Adipose tissue (tissue), 3 donors: ENCODE results near the gene CDH4. TPM values are rescaled to one million over a fixed set of nuclear protein-coding genes. Genes with fewer than 3 reads are reported as not detected.

Experiments used
- H3K27ac ChIP-seq: one replicate; pipeline ENCODE4 v1.5.1; 2013; ENCODE audit warnings: low read depth, low read length
- WGBS, 3 donors: extraction: QIAGEN DNeasy Blood & Tissue Kit; methylation state at CpG; one replicate each; pipeline ENCODE4 v1.1.7; 2013; 5-methylcytosine and 5-hydroxymethylcytosine counted together
- polyA plus RNA-seq, 3 donors: library from polyadenylated mRNA; stranded (reverse); fragments of 200-250 nt; gene quantifications; one replicate each; pipeline ENCODE4 v1.2.3, GENCODE V29; 2013
- donor health status: healthy with polysubstance abuse.
- donor health status: Bipolar disorder and iron deficiency.
- donor health status: healthy.

The CDH4 gene
- polyA plus RNA-seq, 3 donors, result 0.04 to 0.11 (median 0.05) TPM

DNA sequence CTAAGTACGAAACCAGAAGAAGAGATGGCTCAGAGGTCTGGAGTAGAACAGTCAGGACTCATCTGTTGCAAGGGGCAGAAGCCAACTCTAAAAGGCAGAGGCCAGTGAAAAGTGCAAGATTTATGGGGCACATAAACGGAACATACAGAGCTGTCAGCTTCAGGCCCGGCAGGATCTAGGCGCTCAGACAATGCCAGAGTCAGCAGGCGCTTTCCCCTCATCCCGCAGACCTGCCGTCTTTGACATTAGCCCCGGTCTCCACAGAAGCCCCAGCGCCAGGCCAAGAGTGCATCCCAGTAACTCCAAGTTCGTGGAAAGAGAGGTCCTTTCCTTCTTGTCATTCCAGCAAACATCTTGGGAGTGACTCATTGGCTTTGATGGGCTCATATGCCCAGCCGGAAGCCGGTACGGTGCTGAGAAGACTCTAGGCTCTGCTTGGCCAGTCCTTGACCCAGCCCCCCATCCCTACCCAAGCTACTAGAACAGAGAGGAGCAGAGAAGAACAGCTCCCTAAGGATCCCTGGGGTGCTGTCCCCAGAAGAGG, 552.8 kb downstream of the CDH4 start:
- H3K27ac ChIP-seq, result no peak overlapping the region
- 75 to 86% (median 84%) methylated on average over 13 of the region's 13 CpGs for WGBS, 3 donors

DNA sequence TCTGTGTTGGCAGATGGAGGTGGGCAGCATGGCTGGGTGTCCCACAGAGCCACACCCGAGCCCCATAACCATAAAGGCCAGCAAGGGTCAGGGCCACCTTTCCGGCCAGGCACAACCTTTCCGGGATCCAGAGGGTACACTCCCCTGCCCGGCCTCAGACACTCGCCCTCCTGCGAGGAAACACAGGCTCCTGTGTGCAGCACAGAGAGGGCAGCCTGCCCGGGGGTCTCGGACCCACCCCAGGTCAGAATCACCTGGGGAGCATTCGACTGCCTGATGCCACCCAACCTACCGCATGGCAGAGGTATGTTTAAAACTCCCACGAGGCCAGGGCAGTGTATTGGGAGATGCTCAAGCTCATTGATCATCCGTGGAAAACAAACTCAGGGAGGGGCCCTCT, 553.3 kb downstream of the CDH4 start:
- WGBS, 3 donors, result 85 to 92% (median 90%) methylated on average over 12 of the region's 12 CpGs
- no peak overlapping the region for H3K27ac ChIP-seq

- WGBS, 3 donors, result 86 to 89% (median 86%) methylated on average over 8 of the region's 8 CpGs
- H3K27ac ChIP-seq, result no peak overlapping the region
These were observed 553.7 kb downstream of the CDH4 start for GRCh38 chr20:61805781-61806180.

DNA sequence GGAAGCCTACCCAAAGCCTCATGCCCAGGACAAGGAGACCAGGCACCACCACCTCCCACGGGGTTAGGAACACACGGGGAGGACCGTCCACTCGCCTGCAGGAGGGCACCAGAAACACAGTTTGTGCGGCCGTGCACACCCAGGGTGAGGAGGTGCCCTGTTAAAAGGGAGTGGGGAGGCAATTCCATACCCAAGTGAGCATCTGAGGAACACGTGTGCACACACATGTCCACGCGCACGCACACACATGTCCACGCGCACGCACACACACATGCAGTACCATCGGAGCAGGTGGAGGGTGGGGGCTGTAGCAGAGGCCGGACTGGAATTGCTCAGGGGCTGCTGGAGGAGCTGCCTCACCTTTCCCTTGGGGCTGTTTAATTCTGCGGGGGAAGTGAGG, 554.3 kb downstream of the CDH4 start:
- H3K27ac ChIP-seq, result no peak overlapping the region
- 87 to 93% (median 88%) methylated on average over 16 of the region's 16 CpGs for WGBS, 3 donors

- 81 to 88% (median 84%) methylated on average over 7 of the region's 7 CpGs for WGBS, 3 donors
- H3K27ac ChIP-seq, result no peak overlapping the region
These were observed 554.9 kb downstream of the CDH4 start for GRCh38 chr20:61806995-61807394.

DNA sequence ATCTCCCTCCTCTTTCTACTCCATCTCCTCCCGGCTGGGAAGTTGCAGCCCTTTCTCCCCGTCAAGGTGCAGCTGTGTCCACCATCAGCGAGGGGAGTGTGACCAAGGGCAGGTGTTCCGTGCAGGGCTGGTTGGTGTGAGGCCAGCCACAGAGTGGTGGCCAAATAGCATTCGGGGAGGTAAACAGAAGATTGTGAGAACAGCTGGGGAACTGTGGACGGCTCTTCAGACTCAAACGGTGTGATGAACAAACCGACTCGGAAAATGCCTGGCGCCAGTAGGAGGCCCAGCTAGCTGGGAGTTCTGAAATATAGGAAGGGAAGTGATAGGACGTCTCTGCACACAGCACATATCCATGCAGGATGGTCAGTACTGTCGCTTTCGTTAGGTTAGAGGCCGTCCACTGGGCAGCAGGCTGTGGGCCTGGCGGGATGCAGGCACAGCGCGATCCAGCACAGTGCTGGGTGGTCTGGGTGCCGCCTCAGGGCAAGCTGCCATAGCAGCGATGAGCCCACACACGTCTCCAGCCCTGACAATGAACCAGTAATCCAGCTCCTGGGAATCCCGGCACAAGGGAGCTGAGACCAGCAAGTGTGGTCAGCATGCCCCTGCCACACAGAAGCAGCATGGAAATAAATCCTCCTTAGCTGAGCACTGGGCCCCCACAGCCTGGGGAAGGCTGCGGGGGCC, 555.6 kb downstream of the CDH4 start:
- no peak overlapping the region for H3K27ac ChIP-seq
- 50 to 82% (median 73%) methylated on average over 22 of the region's 22 CpGs for WGBS, 3 donors

DNA sequence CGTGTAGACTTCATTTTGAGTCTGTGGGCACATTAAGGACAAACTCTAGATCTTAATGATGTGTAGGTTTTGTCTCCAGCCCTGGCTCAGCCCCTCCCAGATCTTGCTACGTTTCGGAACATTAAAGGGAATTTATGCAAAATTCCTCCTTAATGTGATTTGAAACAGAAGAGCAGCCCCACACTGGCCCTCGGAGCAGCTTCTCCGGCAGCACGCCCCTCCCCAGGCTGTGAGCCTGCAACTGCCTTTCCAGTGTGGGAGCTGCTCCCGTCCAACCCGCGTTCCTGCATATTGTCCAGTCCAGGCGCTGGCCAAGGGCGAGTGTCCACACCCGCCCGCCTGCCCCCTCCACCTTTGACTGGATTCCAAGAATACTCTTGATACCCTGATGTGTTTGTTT, 556.4 kb downstream of the CDH4 start:
- 35 to 52% (median 46%) methylated on average over 13 of the region's 13 CpGs for whole genome bisulfite sequencing, 3 donors
- H3K27ac ChIP-seq, result no peak overlapping the region

DNA sequence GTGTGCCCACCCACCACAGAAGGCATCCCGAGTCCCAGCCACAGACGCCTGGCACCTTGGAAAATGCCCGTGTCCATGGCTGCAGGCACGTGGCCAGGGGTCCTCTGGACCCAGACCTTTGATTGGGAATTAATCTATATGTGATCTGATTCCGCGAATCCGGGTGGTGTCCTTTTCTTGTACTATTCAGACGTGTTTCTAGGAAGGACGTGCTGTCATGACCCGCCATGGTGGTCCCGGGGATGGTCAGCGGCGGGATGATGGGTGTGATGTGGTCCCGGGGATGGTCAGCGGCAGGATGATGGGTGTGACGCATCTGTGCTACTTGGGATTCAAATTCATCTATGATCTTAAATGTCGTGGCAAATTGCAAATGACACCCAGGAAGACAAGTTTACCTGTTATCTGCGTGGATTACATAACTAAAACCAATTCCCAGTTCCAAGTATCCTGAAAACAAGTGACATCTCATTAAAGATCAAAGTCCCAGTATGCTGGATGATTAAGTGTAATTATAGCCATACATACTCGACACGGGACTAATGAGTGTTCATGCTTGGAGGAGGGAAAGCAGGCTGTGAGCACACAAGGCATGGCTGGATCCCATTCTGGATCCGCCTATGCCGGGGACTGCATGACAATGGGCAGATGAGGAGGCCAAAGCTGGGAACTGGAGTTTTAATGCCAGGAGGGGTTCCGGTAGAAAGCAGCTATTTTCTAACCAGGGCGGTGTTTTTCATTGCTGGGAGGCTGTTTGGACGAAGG, 557.1 kb downstream of the CDH4 start:
- no peak overlapping the region for H3K27ac ChIP-seq
- 85 to 86% (median 85%) methylated on average over 25 of the region's 25 CpGs for WGBS, 3 donors

GRCh38 chr20:61810066-61810737, 558.1 kb downstream of the CDH4 start:
- WGBS, 3 donors, result 87 to 91% (median 88%) methylated on average over 22 of the region's 22 CpGs
- no peak overlapping the region for H3K27ac ChIP-seq

- no peak overlapping the region for H3K27ac ChIP-seq
- WGBS, 3 donors, result 69 to 81% (median 81%) methylated on average over 17 of the region's 17 CpGs
These were observed 558.7 kb downstream of the CDH4 start for GRCh38 chr20:61810738-61811135.

GRCh38 chr20:61811166-61811565, 559.1 kb downstream of the CDH4 start:
- no peak overlapping the region for H3K27ac ChIP-seq
- 45 to 58% (median 58%) methylated on average over 5 of the region's 5 CpGs for WGBS, 3 donors

DNA sequence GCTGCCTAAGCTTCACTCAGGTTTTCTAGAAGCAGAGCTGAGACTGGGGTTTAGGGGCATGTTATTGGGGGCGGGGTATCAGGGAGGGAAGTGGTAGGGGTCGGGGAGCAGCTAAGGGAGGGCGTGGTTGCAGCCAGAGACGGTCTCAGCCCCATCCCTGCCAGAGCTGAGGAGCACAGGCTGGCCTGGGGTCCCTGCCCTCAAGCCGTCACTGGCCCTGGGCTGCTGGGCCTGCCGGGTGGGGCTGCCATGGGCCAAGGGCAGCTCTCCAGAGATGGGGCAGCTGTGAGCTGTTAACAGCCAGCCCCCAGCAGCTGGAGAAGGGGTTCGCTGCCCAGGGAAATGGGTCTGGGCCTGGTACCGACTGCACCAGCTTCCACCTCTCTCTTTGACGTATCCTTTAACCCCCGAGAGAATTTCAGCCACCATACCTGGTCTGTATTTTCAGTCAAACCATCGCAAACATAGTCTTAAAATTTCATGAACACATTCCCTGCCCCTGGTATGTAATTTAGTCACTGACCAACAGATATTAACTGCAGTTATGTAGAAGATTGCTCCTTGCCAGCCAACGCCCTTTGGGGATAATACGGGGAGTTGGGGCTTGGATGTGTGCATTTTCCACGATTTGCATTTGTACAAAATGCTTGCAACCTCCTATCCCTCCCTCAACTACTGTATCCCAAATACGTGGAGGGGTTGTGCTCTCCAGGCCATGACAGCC, 560.2 kb downstream of the CDH4 start:
- H3K27ac ChIP-seq, result no peak overlapping the region
- 71 to 78% (median 75%) methylated on average over 15 of the region's 15 CpGs for WGBS, 3 donors

GRCh38 chr20:61812845-61813485, 560.9 kb downstream of the CDH4 start:
- WGBS, 3 donors, result 56 to 79% (median 70%) methylated on average over 14 of the region's 14 CpGs
- H3K27ac ChIP-seq, result no peak overlapping the region

GRCh38 chr20:61813791-61814190, 561.7 kb downstream of the CDH4 start:
- WGBS, 3 donors, result 67 to 80% (median 72%) methylated on average over 7 of the region's 7 CpGs
- H3K27ac ChIP-seq, result no peak overlapping the region

DNA sequence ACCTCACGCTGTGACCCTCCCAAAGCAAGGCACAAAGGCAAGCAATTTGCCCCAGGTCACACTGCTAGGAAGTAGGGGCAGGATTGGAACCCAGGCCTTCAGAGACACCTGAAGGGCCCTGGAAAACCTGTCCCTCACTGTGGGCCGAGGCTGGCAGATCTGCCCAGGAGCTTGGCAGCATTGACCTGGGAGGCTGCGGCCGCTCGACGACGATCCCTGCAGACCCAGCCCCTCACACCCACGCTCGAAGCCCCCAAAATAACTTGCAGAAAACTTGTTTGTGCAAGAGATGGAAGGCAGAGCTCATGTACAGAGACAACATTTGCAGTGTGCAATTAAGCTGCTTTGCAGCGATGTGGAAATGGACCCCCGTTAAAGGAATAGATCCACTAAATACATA, 562.2 kb downstream of the CDH4 start:
- 87 to 92% (median 91%) methylated on average over 11 of the region's 11 CpGs for WGBS, 3 donors
- H3K27ac ChIP-seq, result no peak overlapping the region

DNA sequence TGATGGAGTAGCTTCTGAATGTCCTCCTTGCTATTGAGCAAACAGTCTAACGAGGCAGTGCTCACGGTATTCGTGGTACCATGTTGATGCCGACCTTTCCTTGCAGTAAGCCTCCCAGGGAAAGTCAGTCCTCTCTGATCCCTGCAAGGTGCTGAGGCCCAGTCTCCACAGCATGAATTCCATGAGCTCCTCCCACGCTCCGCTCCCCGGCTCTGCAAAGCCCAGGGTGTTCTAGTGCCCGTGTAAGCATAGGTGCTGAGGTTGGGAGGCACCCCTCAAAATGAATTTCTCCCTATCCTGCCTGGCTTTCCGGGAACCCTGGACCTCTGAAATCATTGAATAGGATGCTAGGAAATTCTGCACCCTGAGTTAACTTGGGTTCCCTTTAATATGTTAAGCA, 562.7 kb downstream of the CDH4 start:
- 72 to 78% (median 76%) methylated on average over 9 of the region's 9 CpGs for WGBS, 3 donors
- no peak overlapping the region for H3K27ac ChIP-seq

DNA sequence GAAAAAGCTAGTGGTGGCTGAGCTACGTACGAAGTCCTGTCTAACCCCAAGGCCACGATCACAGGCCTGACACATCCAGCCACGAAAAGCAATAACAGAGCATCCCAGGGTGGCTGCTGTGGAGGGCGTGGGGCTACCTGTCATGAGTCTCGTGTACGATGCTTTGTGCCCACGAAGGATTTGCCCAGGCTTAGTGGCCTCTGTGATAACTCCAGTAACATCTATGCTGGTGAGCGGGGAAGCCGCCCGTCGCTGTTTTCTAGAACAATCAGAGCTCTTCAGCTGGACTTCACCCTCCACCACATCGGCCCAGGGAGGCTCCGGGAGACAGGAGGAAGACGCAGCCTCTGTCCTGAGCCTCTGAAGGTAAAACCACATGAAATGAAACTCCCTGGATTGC, 563.1 kb downstream of the CDH4 start:
- H3K27ac ChIP-seq, result no peak overlapping the region
- WGBS, 3 donors, result 86 to 91% (median 87%) methylated on average over 15 of the region's 15 CpGs

- H3K27ac ChIP-seq, result no peak overlapping the region
- WGBS, 3 donors, result 76 to 86% (median 84%) methylated on average over 12 of the region's 12 CpGs
These were observed 563.6 kb downstream of the CDH4 start for GRCh38 chr20:61815678-61816077.
